HEK293 (cell line): ENCODE measurements around the gene PFAS.

Experiments
- HOXA7 ChIP-seq: sonication (generic); formaldehyde crosslinking; IDR thresholded peaks from 2 replicates; pipeline ENCODE4 v1.8.1; 2022; ENCODE audit warnings: missing genetic modification reagents, borderline replicate concordance
- TRIM28 ChIP-seq: IDR thresholded peaks from 2 replicates; pipeline ENCODE4 v1.6.1; 2011; ENCODE audit warnings: low read length, control low read depth, borderline replicate concordance
- ZBTB17 ChIP-seq: fragments of 450-650 bp; formaldehyde crosslinking; IDR thresholded peaks from 2 replicates; pipeline ENCODE4 v1.5.1; 2016; ENCODE audit warnings: missing biosample characterization, missing genetic modification characterization
- ZNF530 ChIP-seq: fragments of 450-650 bp; formaldehyde crosslinking; IDR thresholded peaks from 2 replicates; pipeline ENCODE4 v1.5.1; 2016; ENCODE audit warnings: low read depth, missing biosample characterization, missing genetic modification characterization
- ZNF571 ChIP-seq: fragments of 450-650 bp; formaldehyde crosslinking; IDR thresholded peaks from 2 replicates; pipeline ENCODE4 v1.5.0; 2017; ENCODE audit warnings: missing biosample characterization, missing genetic modification characterization
- TF ChIP-seq, protein P1 (sequence below): fragments of 450-650 bp; formaldehyde crosslinking; IDR thresholded peaks from 2 replicates; pipeline ENCODE4 v1.5.1; 2016; ENCODE audit warnings: missing biosample characterization, missing genetic modification characterization
- TF ChIP-seq, protein P2 (sequence below): fragments of 450-650 bp; formaldehyde crosslinking; IDR thresholded peaks from 2 replicates; pipeline ENCODE4 v1.5.1; 2016; ENCODE audit warnings: missing biosample characterization, missing genetic modification characterization

DNA sequence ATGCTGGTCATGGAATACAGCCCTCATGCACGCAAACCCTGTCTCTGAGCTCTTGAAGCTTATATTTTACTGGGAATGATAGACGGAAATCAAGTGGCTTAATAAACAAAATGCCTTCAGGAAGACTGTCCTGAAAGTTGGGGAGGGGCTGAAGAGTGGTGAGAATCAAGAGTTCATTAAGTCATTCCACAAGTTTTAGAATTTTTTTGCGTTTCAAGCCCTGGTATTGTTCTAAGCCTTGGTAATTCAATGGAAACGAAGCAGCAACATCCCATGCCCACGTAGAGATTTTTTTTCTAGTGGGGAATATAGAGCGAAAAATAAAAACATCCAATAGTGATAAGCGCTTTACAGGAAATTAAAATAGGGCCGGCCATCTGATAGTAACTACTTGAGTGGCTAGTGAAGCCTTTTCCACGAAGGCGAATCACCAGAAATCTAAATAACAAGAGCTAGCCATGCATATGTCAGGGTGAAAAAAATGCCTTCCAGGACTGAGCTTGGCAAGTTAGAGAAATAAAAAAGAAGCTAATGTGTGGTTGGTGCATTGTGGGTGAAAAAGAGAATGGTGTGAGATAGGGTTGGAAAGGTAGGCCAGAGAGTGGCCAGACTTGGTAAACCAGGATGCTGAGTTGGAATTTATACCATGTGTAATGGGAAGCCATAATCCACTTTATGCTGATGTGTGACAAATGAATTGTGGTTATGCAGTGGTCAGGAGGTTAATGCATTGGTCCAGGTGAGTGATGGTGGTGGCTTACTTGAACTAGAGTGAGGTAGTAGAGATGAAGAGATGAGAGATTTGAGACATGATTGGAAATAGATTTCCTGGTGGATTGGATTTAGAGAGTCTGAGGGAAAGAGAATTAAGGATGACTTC lies 772 bp downstream of the PFAS start:
- TF ChIP-seq, protein P1, sequence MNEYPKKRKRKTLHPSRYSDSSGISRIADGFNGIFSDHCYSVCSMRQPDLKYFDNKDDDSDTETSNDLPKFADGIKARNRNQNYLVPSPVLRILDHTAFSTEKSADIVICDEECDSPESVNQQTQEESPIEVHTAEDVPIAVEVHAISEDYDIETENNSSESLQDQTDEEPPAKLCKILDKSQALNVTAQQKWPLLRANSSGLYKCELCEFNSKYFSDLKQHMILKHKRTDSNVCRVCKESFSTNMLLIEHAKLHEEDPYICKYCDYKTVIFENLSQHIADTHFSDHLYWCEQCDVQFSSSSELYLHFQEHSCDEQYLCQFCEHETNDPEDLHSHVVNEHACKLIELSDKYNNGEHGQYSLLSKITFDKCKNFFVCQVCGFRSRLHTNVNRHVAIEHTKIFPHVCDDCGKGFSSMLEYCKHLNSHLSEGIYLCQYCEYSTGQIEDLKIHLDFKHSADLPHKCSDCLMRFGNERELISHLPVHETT (tag by site-specific recombination), result no peak
- no peak for TF ChIP-seq TRIM28
- TF ChIP-seq, protein P2, sequence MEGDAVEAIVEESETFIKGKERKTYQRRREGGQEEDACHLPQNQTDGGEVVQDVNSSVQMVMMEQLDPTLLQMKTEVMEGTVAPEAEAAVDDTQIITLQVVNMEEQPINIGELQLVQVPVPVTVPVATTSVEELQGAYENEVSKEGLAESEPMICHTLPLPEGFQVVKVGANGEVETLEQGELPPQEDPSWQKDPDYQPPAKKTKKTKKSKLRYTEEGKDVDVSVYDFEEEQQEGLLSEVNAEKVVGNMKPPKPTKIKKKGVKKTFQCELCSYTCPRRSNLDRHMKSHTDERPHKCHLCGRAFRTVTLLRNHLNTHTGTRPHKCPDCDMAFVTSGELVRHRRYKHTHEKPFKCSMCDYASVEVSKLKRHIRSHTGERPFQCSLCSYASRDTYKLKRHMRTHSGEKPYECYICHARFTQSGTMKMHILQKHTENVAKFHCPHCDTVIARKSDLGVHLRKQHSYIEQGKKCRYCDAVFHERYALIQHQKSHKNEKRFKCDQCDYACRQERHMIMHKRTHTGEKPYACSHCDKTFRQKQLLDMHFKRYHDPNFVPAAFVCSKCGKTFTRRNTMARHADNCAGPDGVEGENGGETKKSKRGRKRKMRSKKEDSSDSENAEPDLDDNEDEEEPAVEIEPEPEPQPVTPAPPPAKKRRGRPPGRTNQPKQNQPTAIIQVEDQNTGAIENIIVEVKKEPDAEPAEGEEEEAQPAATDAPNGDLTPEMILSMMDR (tag by site-specific recombination), result no peak
- TF ChIP-seq HOXA7 (CRISPR knock-in tag), result no peak
- TF ChIP-seq ZBTB17, result no peak
- no peak for TF ChIP-seq ZNF571 (tag by site-specific recombination)
- TF ChIP-seq ZNF530, result no peak
